AG04450 (cell line): ENCODE data around the gene CDC26. TPM values are rescaled to one million over a fixed set of nuclear protein-coding genes. Genes with fewer than 3 reads are reported as not detected.

Source experiments
- CTCF ChIA-PET: fragments of 300-600, 350-600 bp; formaldehyde crosslinking; extraction: SDS; loops from one replicate; lab custom pipeline; 2022; ENCODE audit warnings: antibody characterized with exemption, inconsistent platforms; lab: Charles Lee
- POLR2A ChIA-PET: fragments of 350-600 bp; formaldehyde crosslinking; extraction: SDS; loops from one replicate; lab custom pipeline; 2021; ENCODE audit warnings: antibody characterized with exemption, inconsistent platforms; lab: Yijun Ruan, JAX
- DNase-seq: peaks from one replicate; pipeline ENCODE4 v3.0.0-alpha.2; 2011; ENCODE audit warnings: low read depth, low spot score
- H3K27ac ChIP-seq: one replicate; pipeline ENCODE4 v1.5.1; 2012; ENCODE audit warnings: low read depth, low read length, control low read depth
- H3K27me3 ChIP-seq: one replicate; pipeline ENCODE4 v1.6.0; 2012; ENCODE audit warnings: low read length; ENCODE audit not compliant: control insufficient read depth, insufficient read depth
- H3K4me3 ChIP-seq: 2 replicates; pipeline ENCODE4 v1.5.1; 2011; ENCODE audit warnings: mild to moderate bottlenecking, low read depth, low read length, control low read depth
- H3K9me3 ChIP-seq: 2 replicates; pipeline ENCODE4 v1.5.1; 2012; ENCODE audit warnings: low read length; ENCODE audit not compliant: control insufficient read depth, insufficient read depth
- CTCF ChIP-seq: IDR thresholded peaks from 2 replicates; pipeline ENCODE4 v1.5.1; 2011; ENCODE audit warnings: low read depth, low read length, control low read depth, inconsistent platforms
- polyA plus RNA-seq: library from polyadenylated mRNA; depleted of rRNA; stranded (reverse); fragments of >200 nt; gene quantifications from 2 replicates; pipeline ENCODE4 v1.2.3, GENCODE V29; 2011

CDC26 gene
- polyA plus RNA-seq, 1 experiment, result 52.6 TPM

- Histone ChIP-seq H3K27me3 (no peaks in the 10 kb centered on the region), H3K9me3 (no peaks in the 10 kb centered on the region), H3K4me3 (no peak overlapping the region), H3K27ac (no peak overlapping the region)
- ChIA-PET POLR2A (no interaction called here), CTCF (no interaction called here)
- no peak for TF ChIP-seq CTCF
- no peak for DNase-seq
Observed at GRCh38 chr9:113269355-113269754, 6.0 kb downstream of the CDC26 start.

- ChIA-PET POLR2A (interaction anchor here (0.6 kb wide), 1 partner anchor 47 kb away, joined by 3 read pairs; the partner anchor contains the start of genes FKBP15 and SLC31A1), CTCF (no interaction called here)
- Histone ChIP-seq H3K27ac (no peak overlapping the region), H3K4me3 (no peak overlapping the region), H3K27me3 (no peaks in the 10 kb centered on the region), H3K9me3 (no peaks in the 10 kb centered on the region)
- DNase-seq, result no peak
- no peak for TF ChIP-seq CTCF
Observed at GRCh38 chr9:113267911-113268566, 7.3 kb downstream of the CDC26 start.

- Histone ChIP-seq H3K4me3 (no peak overlapping the region), H3K27me3 (no peaks in the 10 kb centered on the region), H3K9me3 (no peaks in the 10 kb centered on the region), H3K27ac (no peak overlapping the region)
- ChIA-PET POLR2A (no interaction called here), CTCF (no interaction called here)
- no peak for TF ChIP-seq CTCF
- no peak for DNase-seq
Observed at GRCh38 chr9:113266174-113266573, 9.2 kb downstream of the CDC26 start.

GRCh38 chr9:113261917-113262671 is 13.3 kb downstream of the CDC26 start:
- Histone ChIP-seq H3K4me3 (no peak overlapping the region), H3K9me3 (no peaks in the 10 kb centered on the region), H3K27ac (no peak overlapping the region), H3K27me3 (no peaks in the 10 kb centered on the region)
- POLR2A ChIA-PET, result no interaction called here
- no peak for TF ChIP-seq CTCF
- no peak for DNase-seq
- CTCF ChIA-PET, result interaction anchor here (1.4 kb wide), 1 partner anchor 12 kb away, joined by 9 read pairs; the partner anchor contains the start of genes CDC26 and PRPF4

- no peak for DNase-seq
- no peak overlapping the region for H3K4me3 ChIP-seq
- ChIA-PET POLR2A (no interaction called here), CTCF (no interaction called here)
- H3K27ac ChIP-seq, result no peak overlapping the region
- no peak for TF ChIP-seq CTCF
- H3K9me3 ChIP-seq, result no peaks in the 10 kb centered on the region
- H3K27me3 ChIP-seq, result no peaks in the 10 kb centered on the region
Observed at GRCh38 chr9:113258282-113258681, 17.1 kb downstream of the CDC26 start.
